Common myeloid progenitor, CD34-positive (primary cell): ENCODE measurements around the gene ABI3BP.

Experiments used
- CTCF ChIA-PET: fragments of 350-600 bp; sonication (Branson Sonifier 250); formaldehyde crosslinking; loops from one replicate; lab custom pipeline; 2021; ENCODE audit warnings: antibody characterized with exemption; lab: Charles Lee
- POLR2A ChIA-PET: fragments of 350-600 bp; sonication (Branson Sonifier 250); formaldehyde crosslinking; loops from one replicate; lab custom pipeline; 2021; ENCODE audit warnings: antibody characterized with exemption; lab: Charles Lee
- DNase-seq, 3 donors: peaks; one replicate each; pipeline versions ENCODE4 v3.0.0 to v3.0.0-alpha.2; 2013
- H3K27ac ChIP-seq, 2 experiments: 1 replicate in 1 of 2; 2 replicates in 1 of 2; pipeline ENCODE4 v1.7.0; 2013; ENCODE audit warnings: inconsistent platforms in 2 of 2, low read length in 2 of 2, mild to moderate bottlenecking in 2 of 2, low read depth in 1 of 2, moderate library complexity in 1 of 2; ENCODE audit not compliant: severe bottlenecking in 2 of 2, insufficient read depth in 1 of 2, poor library complexity in 1 of 2
- H3K27me3 ChIP-seq, 5 experiments: replicated peaks in 2 of 5; 1 replicate in 3 of 5; 2 replicates in 2 of 5; pipeline versions ENCODE4 v1.6.1 to v1.7.0; 2013; ENCODE audit warnings: low read length in 4 of 5, mild to moderate bottlenecking in 2 of 5, moderate library complexity in 2 of 5, inconsistent platforms in 1 of 5; ENCODE audit not compliant: insufficient read depth in 5 of 5, control insufficient read depth in 4 of 5
- H3K36me3 ChIP-seq, 4 experiments: 1 replicate in 2 of 4; 2 replicates in 2 of 4; pipeline versions ENCODE4 v1.6.1 to v1.7.0; 2013; ENCODE audit warnings: low read length in 3 of 4, control low read depth in 1 of 4, mild to moderate bottlenecking in 1 of 4; ENCODE audit not compliant: control insufficient read depth in 4 of 4, insufficient read depth in 4 of 4
- H3K4me1 ChIP-seq, 4 experiments: 1 replicate in 3 of 4; 2 replicates in 1 of 4; pipeline versions ENCODE4 v1.6.1 to v1.7.1; 2013; ENCODE audit warnings: low read length in 3 of 4, mild to moderate bottlenecking in 3 of 4, control low read depth in 1 of 4, inconsistent platforms in 1 of 4, moderate library complexity in 1 of 4; ENCODE audit not compliant: control insufficient read depth in 4 of 4, insufficient read depth in 4 of 4; ENCODE audit errors: control extremely low read depth in 1 of 4
- H3K4me3 ChIP-seq, 7 experiments: 1 replicate in 4 of 7; 2 replicates in 3 of 7; pipeline versions ENCODE4 v1.5.1 to v1.7.0; 2013; ENCODE audit warnings: mild to moderate bottlenecking in 7 of 7, low read length in 6 of 7, moderate library complexity in 6 of 7, inconsistent platforms in 2 of 7, low read depth in 2 of 7, control low read depth in 1 of 7; ENCODE audit not compliant: insufficient read depth in 4 of 7, control insufficient read depth in 1 of 7; ENCODE audit errors: extremely low read depth in 1 of 7
- H3K9me3 ChIP-seq, 5 experiments: 1 replicate in 4 of 5; 2 replicates in 1 of 5; pipeline versions ENCODE4 v1.6.1 to v1.7.1; 2013; ENCODE audit warnings: low read length in 4 of 5, mild to moderate bottlenecking in 2 of 5, inconsistent platforms in 1 of 5, low read depth in 1 of 5, moderate library complexity in 1 of 5; ENCODE audit not compliant: control insufficient read depth in 4 of 5, insufficient read depth in 2 of 5; ENCODE audit errors: control extremely low read depth in 1 of 5
- WGBS: methylation state at CpG from one replicate; pipeline ENCODE4 v1.1.5; 2013; ENCODE audit not compliant: insufficient coverage; 5-methylcytosine and 5-hydroxymethylcytosine counted together

ABI3BP gene

GRCh38 chr3:100927775-100928174, 65.4 kb downstream of the ABI3BP start:
- H3K9me3 ChIP-seq: no peaks in the 10 kb centered on the region
- no peak overlapping the region for H3K27ac ChIP-seq
- peaks cover 0 to 4% (median under 1%) of the 10 kb centered on the region in 4 experiments for H3K4me1 ChIP-seq
- CTCF ChIA-PET: no interaction called here
- POLR2A ChIA-PET: no interaction called here
- no peaks in the 10 kb centered on the region for H3K27me3 ChIP-seq
- no peaks in the 10 kb centered on the region for H3K36me3 ChIP-seq
- H3K4me3 ChIP-seq: no peak overlapping the region
- DNase-seq: no peak

GRCh38 chr3:100915706-100916495, 77.3 kb downstream of the ABI3BP start:
- no peaks in the 10 kb centered on the region for H3K36me3 ChIP-seq
- no peaks in the 10 kb centered on the region for H3K4me1 ChIP-seq
- ChIA-PET CTCF (no interaction called here), POLR2A (no interaction called here)
- H3K4me3 ChIP-seq: no peak overlapping the region
- DNase-seq: no peak
- H3K27ac ChIP-seq: no peak overlapping the region
- H3K27me3 ChIP-seq: no peaks in the 10 kb centered on the region
- 90% methylated on average over 6 of the region's 10 CpGs for WGBS
- no peaks in the 10 kb centered on the region for H3K9me3 ChIP-seq

GRCh38 chr3:100913870-100914648, 79.2 kb downstream of the ABI3BP start:
- 97% methylated on average over 4 of the region's 5 CpGs for WGBS
- Histone ChIP-seq H3K27me3 (no peaks in the 10 kb centered on the region), H3K4me1 (no peaks in the 10 kb centered on the region), H3K27ac (no peak overlapping the region), H3K9me3 (no peaks in the 10 kb centered on the region), H3K4me3 (no peak overlapping the region), H3K36me3 (no peaks in the 10 kb centered on the region)
- ChIA-PET CTCF (interaction anchor here (1.6 kb wide), 1 partner anchor 8 kb away, joined by 4 read pairs; no protein-coding TSS in a partner anchor), POLR2A (interaction anchor here (0.5 kb wide), 1 partner anchor 137 kb away, joined by 3 read pairs; no protein-coding TSS in a partner anchor)
- no peak for DNase-seq

GRCh38 chr3:100912976-100913545, 80.2 kb downstream of the ABI3BP start:
- Histone ChIP-seq H3K4me1 (no peaks in the 10 kb centered on the region), H3K36me3 (no peaks in the 10 kb centered on the region), H3K27ac (no peak overlapping the region), H3K9me3 (no peaks in the 10 kb centered on the region), H3K4me3 (no peak overlapping the region), H3K27me3 (no peaks in the 10 kb centered on the region)
- DNase-seq: no peak
- ChIA-PET CTCF (interaction anchor here (1.6 kb wide), 1 partner anchor 9 kb away, joined by 4 read pairs; no protein-coding TSS in a partner anchor), POLR2A (no interaction called here)
- 100% methylated on average over 2 of the region's 4 CpGs for WGBS

GRCh38 chr3:100912571-100912970, 80.7 kb downstream of the ABI3BP start:
- Histone ChIP-seq H3K27ac (no peak overlapping the region), H3K9me3 (no peaks in the 10 kb centered on the region), H3K4me1 (no peaks in the 10 kb centered on the region), H3K4me3 (no peak overlapping the region), H3K36me3 (no peaks in the 10 kb centered on the region), H3K27me3 (no peaks in the 10 kb centered on the region)
- CTCF ChIA-PET: interaction anchor here (1.6 kb wide), 2 partner anchors 10 to 17 kb away, joined by 4 to 5 read pairs; no protein-coding TSS in a partner anchor
- no peak for DNase-seq
- POLR2A ChIA-PET: no interaction called here
- 100% methylated on average over 3 of the region's 6 CpGs for WGBS

GRCh38 chr3:100911956-100912355, 81.3 kb downstream of the ABI3BP start:
- no peak overlapping the region for H3K4me3 ChIP-seq
- WGBS: no CpG with 5 or more reads among the region's 6 CpGs
- H3K36me3 ChIP-seq: no peaks in the 10 kb centered on the region
- H3K9me3 ChIP-seq: no peaks in the 10 kb centered on the region
- H3K27ac ChIP-seq: no peak overlapping the region
- no peak for DNase-seq
- ChIA-PET CTCF (interaction anchor here (1.6 kb wide), 1 partner anchor 17 kb away, joined by 5 read pairs; no protein-coding TSS in a partner anchor), POLR2A (no interaction called here)
- no peaks in the 10 kb centered on the region for H3K4me1 ChIP-seq
- H3K27me3 ChIP-seq: no peaks in the 10 kb centered on the region
